ENCODE data around the gene A3GALT2.

Gene A3GALT2

DNA sequence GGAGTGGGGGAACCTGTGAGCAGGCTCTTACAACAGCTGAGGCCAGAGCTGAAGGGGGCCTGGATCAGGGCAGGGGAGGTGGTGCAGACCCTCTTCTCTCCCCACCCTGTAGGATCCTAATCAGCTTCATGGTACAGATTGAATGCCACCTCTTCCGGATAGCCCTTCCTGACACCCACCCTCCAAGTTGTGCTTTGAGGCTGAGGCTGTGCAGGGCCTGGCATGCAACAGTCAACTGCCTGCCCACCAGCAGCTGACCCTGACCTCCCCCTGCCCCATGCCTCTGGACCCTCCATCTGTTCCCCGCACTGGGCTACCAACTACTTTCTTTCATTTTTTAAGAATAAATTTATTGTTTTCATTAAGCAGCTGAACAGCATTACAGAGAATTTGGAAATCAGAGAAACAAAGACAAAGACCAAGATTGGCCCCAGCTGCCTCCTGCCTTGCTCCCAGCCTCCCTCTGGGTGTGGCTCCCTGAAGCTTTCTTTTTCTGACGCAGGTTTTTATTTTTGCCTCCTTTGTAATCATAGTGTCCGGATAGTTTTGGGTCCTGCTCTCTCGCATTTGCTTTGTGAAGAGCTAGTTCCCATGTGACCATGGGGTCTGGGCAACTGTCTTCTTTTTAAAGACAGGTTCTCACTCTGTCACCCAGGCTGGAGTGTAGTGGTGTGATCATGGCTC is 51.8 kb downstream of the A3GALT2 start:
- DNase-seq, result no peak

GRCh38 chr1:33268457-33268856 is 52.4 kb downstream of the A3GALT2 start:
- no peak for DNase-seq

GRCh38 chr1:33267468-33268205 is 53.3 kb downstream of the A3GALT2 start:
- no peak for DNase-seq

DNA sequence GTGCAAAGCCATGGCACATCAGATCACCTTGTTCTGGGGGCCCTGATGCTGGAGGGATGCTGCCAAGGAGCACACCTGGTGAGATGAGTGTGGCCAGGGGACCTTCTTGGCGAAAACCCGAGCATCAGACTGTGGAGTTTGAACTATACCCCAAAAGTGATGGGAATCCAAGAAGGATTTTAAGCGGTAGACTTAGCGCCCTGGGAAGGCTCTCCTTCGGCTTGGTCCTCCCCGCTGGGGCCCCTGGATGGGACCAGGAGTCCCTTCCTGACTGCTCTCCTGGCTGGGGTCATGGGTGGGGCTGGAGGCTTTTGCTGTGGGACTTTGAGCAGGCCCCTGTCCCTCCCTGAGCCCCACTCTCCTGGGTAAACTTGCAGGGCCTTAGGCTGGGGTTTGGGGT is 54.1 kb downstream of the A3GALT2 start:
- DNase-seq, result no peak

DNA sequence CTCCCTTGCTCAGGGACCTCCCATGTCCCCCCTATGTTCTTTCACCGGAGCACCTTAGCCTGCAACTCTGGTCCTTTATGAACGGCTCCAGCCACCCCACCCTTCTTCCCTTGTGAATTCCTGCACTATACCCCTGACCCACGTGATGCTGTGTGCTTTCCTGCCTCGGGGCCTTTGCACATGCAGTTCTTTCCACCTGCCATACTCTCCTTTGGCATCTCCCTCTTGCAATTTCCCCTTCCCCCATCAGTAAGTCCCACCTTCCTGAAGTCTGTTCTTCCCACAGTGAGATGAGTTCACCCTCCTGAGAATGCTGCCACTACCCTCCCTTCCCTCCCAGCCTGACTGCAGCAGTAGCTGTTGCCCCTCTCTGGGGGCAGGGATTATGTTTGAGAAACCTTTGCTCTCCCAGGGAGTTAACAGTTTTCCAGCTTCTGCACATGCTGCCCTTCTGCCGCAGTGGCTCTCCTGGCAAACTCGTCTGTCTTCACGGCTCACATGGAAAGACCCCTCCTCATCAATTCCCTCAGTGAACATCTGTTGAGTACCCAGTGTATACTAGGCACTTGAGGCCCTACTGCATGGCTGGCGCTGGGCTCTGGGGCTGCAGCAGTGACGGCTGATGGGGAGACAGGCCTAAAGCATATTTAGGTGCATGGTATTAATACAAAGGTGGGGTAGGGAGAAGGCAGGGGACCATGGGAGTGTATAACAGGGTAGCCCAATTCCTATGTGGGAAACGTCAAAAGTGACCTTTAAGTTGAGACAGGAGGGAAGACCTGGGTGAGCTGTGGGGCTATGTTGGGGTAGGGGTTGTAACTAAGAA is 54.9 kb downstream of the A3GALT2 start:
- DNase-seq, result no peak

DNA sequence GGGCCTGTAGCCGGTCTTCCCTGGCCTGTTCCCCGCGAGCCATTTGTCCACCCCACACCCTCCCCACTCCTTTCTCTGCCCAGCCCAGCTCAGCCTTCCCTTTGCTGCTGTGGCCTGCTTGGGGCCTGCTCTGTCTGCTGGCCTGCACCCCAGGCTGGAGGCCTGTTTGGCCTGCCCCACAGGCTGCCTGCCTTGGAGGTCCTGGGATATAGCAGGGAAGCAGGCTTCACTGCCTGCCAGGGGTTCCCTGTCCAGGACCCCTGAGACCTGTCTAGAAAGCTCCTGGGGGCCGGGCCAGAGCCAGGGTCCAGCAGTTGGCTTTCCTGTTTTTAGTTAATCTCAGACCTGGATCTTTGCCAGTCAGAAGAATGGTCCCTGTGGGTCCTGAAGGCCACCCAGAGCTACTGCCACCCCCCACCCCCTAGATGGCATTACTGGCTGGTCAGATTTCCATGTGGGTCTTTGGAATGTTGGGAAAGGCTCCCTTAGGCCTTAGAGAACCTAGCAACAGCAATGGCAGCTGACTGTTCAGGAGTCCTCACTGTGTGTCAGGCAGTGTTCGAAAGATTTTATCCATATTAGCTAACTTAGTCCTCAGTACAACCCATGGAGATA is 56.9 kb downstream of the A3GALT2 start:
- no peak for DNase-seq

DNA sequence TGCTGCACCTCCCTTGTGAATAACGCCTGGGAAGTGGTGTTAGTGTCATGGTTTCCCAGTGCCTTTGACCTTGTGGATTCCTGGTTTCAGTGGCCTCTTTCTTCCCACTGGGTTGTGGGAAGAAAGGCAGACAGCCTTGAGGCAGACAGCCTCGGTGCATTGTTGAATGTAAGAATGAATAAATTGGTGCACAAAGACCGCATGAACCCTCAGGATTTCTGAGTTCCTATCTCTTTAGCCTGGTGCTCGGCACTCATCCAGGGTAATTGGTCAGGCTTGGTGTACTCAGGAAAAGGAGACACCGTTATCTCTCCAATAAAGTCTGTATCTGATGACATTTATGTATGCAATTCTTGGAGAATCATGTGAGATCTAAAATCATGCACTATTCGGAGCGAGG is 59.6 kb downstream of the A3GALT2 start:
- DNase-seq, result no peak

GRCh38 chr1:33260439-33260838 is 60.5 kb downstream of the A3GALT2 start:
- peak; percentile 93 for DNase-seq

DNA sequence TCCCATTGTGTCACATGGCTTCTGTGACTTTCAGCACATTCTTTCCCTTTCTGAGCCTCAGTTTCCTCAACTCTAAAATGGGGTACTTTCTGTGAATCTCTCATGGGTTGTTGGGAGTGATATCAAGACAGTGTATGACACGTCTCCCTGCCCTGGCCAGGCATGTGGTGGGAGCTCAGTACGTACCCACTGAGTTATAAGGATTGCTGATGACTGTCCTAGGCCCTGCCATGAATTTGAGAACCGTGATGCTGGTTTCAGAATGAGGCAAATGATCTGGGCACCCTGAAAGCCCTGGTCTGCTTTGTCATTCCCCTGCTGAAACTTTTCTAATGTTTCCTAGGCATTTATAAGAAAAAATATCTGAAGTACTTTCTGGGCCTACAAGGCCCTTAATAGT is 61.0 kb downstream of the A3GALT2 start:
- DNase-seq, result no peak

GRCh38 chr1:33258788-33259274 is 62.1 kb downstream of the A3GALT2 start:
- DNase-seq, result no peak

DNA sequence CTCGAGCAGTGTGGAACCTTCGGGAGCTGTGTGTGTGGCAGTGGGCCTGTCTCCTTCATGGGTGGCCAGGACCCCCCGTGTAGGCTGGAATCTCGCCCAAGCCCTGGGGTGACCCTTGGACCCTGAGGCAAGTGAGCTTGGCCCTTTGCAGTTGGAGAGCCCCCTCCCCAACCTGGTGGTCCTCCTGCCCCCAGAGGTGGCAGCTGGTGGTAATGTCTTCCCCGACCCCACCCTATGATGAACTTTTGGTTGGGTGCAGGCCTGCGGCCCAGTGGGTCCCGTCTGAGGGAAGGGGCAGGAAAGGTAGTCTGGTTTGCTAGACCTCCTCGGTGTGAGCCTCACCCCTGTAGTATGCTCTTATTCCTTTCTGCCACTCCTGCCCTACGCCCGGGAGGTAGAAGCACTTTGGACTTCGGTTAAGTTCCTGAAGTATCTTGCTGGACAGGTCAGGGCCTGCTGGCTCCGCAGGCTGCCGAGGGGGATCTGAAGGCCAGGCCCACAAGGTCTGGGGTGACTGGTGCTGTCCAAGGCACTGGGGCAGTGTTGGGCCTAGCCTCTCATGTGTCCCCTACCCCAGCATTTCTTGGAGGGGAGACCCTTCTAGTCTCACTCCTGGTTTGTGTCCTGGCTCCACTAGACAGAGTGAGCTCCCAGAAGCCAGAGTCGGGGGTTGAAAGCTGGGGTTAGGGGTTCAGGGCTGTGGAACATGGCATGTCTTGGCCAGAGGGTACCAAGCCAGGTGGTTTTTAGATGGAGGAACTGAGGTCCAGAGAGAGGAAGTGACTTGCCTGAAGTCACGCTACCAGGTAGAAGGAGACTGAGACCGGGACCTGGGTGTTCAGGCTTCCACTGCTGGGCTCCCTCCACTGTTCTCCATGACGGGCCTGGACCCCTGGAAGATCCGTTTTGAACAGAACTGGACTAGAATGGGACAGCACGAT is 62.9 kb downstream of the A3GALT2 start:
- no peak for DNase-seq

DNA sequence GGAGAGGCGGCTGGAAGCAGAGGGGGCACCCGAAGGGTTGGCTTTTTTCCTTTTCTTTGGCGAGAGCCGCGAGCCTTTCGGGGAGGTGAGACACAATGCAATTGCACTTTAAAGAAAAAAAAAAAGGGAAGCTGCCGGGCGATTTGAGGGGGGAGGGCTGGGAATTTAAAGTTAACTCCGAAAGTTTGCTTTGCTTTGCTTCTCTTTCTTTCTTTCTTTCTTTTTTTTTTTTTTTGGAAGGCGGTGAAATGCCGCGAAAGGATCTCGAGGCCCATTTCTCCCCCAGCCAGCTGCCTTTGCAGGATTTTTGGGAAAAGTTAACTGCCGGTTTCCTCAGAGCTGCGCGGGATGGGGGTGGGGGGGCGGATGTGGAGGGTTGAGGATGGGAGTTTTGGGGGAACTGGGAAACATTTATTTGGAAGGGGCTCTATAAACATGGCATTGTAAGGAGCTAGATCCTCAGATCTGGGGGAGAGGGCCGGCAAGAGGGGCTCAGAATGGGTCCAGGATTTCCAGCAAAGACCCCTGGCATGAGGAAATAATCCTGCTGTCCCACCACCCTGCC is 63.6 kb downstream of the A3GALT2 start:
- no peak for DNase-seq
